DOHH2 (cell line): Measurements from ENCODE around the gene SOX10.

Source experiments
- CTCF ChIP-seq: fragments of 200-600 bp; sonication (generic); IDR thresholded peaks from one replicate; pipeline ENCODE4 v1.5.1; 2014; ENCODE audit warnings: antibody characterized with exemption, mild to moderate bottlenecking, low read depth, low read length; ENCODE audit not compliant: poor library complexity, severe bottlenecking
- EZH2phosphoT487 ChIP-seq: fragments of 200-600 bp; sonication (generic); IDR thresholded peaks from 2 replicates; pipeline ENCODE4 v1.6.1; 2017; ENCODE audit warnings: borderline replicate concordance, mild to moderate bottlenecking, antibody characterized with exemption, low read length, moderate library complexity, mixed read lengths

DNA sequence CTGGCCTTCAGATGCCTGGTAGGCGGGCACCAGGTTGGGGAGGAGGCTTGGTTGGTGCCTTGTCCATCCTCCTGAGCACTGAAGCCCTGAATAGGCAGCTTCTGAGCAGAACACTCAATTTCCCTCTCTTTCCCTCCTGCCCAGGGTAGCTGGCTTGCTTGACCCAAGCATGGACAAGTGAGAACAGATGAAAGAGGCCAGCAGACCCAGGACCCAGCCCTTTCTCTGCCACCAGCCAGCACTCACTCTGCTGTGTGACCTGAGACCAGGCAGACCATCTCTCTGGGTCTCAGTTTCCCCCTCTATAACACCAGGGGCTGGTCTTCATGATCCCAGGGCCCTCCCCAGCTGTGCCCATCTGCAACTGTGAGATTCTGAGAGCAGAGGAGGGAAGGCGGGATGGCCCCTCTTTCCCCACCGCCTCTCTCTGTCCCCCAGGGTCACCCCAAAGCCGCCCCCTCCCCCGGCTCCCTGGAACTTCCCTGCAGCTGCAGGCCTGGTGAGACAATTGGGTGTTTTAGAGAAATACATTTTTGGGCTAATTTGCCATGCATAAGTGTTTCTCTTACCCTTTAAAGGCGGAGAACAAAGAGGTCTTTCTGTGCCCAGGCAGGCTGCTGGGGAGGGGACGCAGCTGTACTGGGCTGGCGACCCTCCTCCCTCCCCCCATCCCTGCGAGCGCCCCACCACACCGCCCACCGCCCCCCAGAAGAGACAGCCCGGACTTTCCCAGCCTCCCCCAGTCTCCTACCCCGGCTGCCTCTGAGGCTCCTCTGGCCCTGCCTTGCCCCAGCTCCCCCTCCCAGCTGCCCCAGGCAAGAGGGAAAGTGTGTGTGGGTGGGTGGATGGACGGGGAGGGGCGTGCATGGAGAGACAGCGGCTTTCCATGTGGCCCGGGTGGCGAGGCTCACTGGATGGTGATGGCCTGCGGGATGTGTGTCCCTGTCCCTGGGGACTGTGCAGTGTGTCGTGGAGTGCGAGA lies 42.1 kb upstream of the SOX10 start:
- TF ChIP-seq CTCF = no peak
- TF ChIP-seq EZH2phosphoT487 = no peak
